ENCODE measurements around the gene DTNA. TPM values are rescaled to one million over a fixed set of nuclear protein-coding genes. Genes with fewer than 3 reads are reported as not detected.

DTNA gene
- total and polyA plus RNA-seq, 2 of the 8 experiments (the other 6 are each of a cell fraction or from before 2014, with no cell fraction given) = 30.2 to 32.7 TPM

- TF ChIP-seq CHD7 (IDR thresholded peaks at IDR 0.05; ENCODE audit: insufficient replicate concordance, low read length) (no peak), HDAC2 (IDR thresholded peaks at IDR 0.05; ENCODE audit: borderline replicate concordance in 1 of 2, low read depth in 2 of 2, low read length in 2 of 2) (no peak), POLR2A (IDR thresholded peaks at IDR 0.05; ENCODE audit: control extremely low read depth in 1 of 2, low read depth in 2 of 2, low read length in 2 of 2) (no peak), CEBPB (IDR thresholded peaks at IDR 0.05; ENCODE audit: low read depth, low read length) (no peak), RNF2 (IDR thresholded peaks at IDR 0.05; ENCODE audit: borderline replicate concordance, low read depth, low read length, missing control alignments, poor library complexity, severe bottlenecking) (no peak)
Measured at GRCh38 chr18:34928754-34929335, 218.7 kb downstream of the DTNA start (continued).
